ENCODE data around the gene RYR1. TPM values are rescaled to one million over a fixed set of nuclear protein-coding genes. Genes with fewer than 3 reads are reported as not detected.

Gene RYR1
- total and polyA plus RNA-seq, 10 of the 15 experiments (the other 5 are each of a cell fraction or from before 2014, with no cell fraction given) = under 0.01 to 0.32 (median 0.07) TPM; not detected in 1

DNA sequence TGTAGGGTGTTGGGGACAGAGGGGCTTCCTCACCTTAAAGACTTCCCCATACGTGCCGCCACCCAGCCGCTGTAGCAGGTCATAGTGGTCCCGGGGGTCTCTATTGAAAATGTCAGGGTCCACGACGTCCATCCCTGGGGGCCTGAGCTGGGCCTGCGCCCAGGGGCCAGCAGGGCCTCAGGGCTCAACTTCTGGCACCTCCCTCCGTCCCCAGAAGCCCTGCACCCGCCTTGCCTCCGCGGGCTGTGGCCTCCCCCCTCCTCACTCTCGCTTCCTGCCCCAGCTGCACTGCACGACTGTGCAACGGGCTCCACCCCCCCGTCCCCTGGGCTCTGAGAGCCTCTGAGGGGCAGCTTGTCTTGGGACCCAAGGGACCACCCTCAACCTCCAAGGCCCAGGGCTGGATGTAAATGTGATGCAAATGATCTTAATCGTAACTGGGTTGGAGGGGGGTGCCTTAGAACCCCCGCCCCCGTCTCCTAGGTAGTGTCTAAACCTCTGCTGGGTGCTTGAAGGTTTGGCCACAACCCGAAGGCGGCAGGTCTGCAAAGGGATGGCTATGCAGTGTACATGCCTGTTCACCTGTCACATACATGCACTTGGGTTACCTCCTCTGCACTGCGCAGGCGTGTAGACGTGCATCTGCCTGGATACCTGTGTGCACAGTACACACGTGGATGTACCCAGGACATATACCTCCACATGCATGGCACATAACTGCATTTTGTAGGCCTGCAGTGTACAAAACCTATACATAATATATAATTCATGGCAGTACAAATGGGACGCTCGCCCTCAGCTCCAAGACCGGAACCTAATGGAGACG is 184.5 kb downstream of the RYR1 start, which contains the start of gene MAP4K1 (continued):
- TF ChIP-seq CUX1 (IDR thresholded peaks at IDR 0.05; ENCODE audit: insufficient replicate concordance, low read depth, low read length) (peak; percentile 88), STAT3 (IDR thresholded peaks at IDR 0.05; ENCODE audit: low read depth, low read length) (no peak), MTA2 (IDR thresholded peaks at IDR 0.05; ENCODE audit: low read depth) (peak; percentile 23; the same call in 1 of the 2 replicates), ZNF217 (IDR thresholded peaks at IDR 0.05) (no peak), E2F8 (IDR thresholded peaks at IDR 0.05; ENCODE audit: low read depth, partially characterized antibody) (no peak), IRF5 (IDR thresholded peaks at IDR 0.05; ENCODE audit: borderline replicate concordance) (no peak), IKZF1 (conservative IDR thresholded peaks at IDR 0.05) (peak; percentile 64), EGR1 (IDR thresholded peaks at IDR 0.05; ENCODE audit: borderline replicate concordance in 1 of 2, low read depth in 2 of 2, low read length in 2 of 2) (peak in 1 of 2 experiments; percentile 33; a peak in 1 of 3 replicates), LARP7 (IDR thresholded peaks at IDR 0.05) (peak; percentile 68; the same call in 1 of the 2 replicates), HDGF (IDR thresholded peaks at IDR 0.05) (peak; percentile 55; the same call in 1 of the 2 replicates), ZZZ3 (IDR thresholded peaks at IDR 0.05; ENCODE audit: control insufficient read depth, insufficient read length, low read depth) (no peak), NFYA (IDR thresholded peaks at IDR 0.05; ENCODE audit: borderline replicate concordance, low read depth, low read length) (no peak), FOXK2 (IDR thresholded peaks at IDR 0.05) (no peak), BCL11A (IDR thresholded peaks at IDR 0.05; ENCODE audit: low read depth, low read length) (no peak), KLF5 (IDR thresholded peaks at IDR 0.05; ENCODE audit: partially characterized antibody) (no peak)
- TF ChIP-seq, protein P1, sequence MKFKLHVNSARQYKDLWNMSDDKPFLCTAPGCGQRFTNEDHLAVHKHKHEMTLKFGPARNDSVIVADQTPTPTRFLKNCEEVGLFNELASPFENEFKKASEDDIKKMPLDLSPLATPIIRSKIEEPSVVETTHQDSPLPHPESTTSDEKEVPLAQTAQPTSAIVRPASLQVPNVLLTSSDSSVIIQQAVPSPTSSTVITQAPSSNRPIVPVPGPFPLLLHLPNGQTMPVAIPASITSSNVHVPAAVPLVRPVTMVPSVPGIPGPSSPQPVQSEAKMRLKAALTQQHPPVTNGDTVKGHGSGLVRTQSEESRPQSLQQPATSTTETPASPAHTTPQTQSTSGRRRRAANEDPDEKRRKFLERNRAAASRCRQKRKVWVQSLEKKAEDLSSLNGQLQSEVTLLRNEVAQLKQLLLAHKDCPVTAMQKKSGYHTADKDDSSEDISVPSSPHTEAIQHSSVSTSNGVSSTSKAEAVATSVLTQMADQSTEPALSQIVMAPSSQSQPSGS (IDR thresholded peaks at IDR 0.05; ENCODE audit: low read length) = no peak
- TF ChIP-seq, protein P2, sequence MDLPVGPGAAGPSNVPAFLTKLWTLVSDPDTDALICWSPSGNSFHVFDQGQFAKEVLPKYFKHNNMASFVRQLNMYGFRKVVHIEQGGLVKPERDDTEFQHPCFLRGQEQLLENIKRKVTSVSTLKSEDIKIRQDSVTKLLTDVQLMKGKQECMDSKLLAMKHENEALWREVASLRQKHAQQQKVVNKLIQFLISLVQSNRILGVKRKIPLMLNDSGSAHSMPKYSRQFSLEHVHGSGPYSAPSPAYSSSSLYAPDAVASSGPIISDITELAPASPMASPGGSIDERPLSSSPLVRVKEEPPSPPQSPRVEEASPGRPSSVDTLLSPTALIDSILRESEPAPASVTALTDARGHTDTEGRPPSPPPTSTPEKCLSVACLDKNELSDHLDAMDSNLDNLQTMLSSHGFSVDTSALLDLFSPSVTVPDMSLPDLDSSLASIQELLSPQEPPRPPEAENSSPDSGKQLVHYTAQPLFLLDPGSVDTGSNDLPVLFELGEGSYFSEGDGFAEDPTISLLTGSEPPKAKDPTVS (IDR thresholded peaks at IDR 0.05; ENCODE audit: low read depth, low read length) = no peak
